Karpas-422 (cell line): ENCODE results near the gene PPP4R1. TPM values are rescaled to one million over a fixed set of nuclear protein-coding genes. Genes with fewer than 3 reads are reported as not detected.

Experiments
- DNase-seq: peaks from one replicate; pipeline ENCODE4 v3.0.0-alpha.2; 2015
- H2AFZ ChIP-seq: fragments of 200-600 bp; sonication (generic); 2 replicates; pipeline ENCODE4 v1.6.1; 2014; ENCODE audit warnings: antibody characterized with exemption, low read length, mixed read lengths
- H3K27ac ChIP-seq: fragments of 200-600 bp; sonication (generic); 2 replicates; pipeline ENCODE4 v1.5.1; 2014; ENCODE audit warnings: mild to moderate bottlenecking, low read length, moderate library complexity
- H3K27me3 ChIP-seq: fragments of 200-600 bp; sonication (generic); 2 replicates; pipeline ENCODE4 v1.6.1; 2014; ENCODE audit warnings: low read length, mixed read lengths
- H3K36me3 ChIP-seq: fragments of 200-600 bp; sonication (generic); 2 replicates; pipeline ENCODE4 v1.6.1; 2014; ENCODE audit warnings: low read length, mixed read lengths; ENCODE audit not compliant: insufficient read depth
- H3K4me1 ChIP-seq: fragments of 200-600 bp; sonication (generic); 2 replicates; pipeline ENCODE4 v1.6.1; 2014; ENCODE audit warnings: mild to moderate bottlenecking, low read length, mixed read lengths
- H3K4me2 ChIP-seq: fragments of 200-600 bp; sonication (generic); 2 replicates; pipeline ENCODE4 v1.6.1; 2014; ENCODE audit warnings: low read length, low read depth, mild to moderate bottlenecking; ENCODE audit not compliant: poor library complexity, severe bottlenecking
- H3K4me3 ChIP-seq: fragments of 200-600 bp; sonication (generic); 2 replicates; pipeline ENCODE4 v1.5.1; 2014; ENCODE audit warnings: mild to moderate bottlenecking, antibody characterized with exemption, low read length, mixed read lengths
- H3K79me2 ChIP-seq: fragments of 200-600 bp; sonication (generic); 2 replicates; pipeline ENCODE4 v1.6.1; 2014; ENCODE audit warnings: mild to moderate bottlenecking, low read length, mixed read lengths
- H3K9ac ChIP-seq: fragments of 200-600 bp; sonication (generic); 2 replicates; pipeline ENCODE4 v1.6.0; 2014; ENCODE audit warnings: low read length
- H3K9me2 ChIP-seq: fragments of 200-600 bp; sonication (generic), shearing (Covaris generic); replicated peaks from 2 replicates; pipeline ENCODE4 v1.6.0; 2014; ENCODE audit warnings: mild to moderate bottlenecking, low read length, moderate library complexity; ENCODE audit not compliant: insufficient read depth
- H3K9me3 ChIP-seq: fragments of 300-700, 200-600 bp; sonication (generic); 2 replicates; pipeline ENCODE4 v1.6.1; 2014; ENCODE audit warnings: low read length, mixed read lengths
- H4K20me1 ChIP-seq: fragments of 200-600 bp; sonication (generic); 2 replicates; pipeline ENCODE4 v1.6.1; 2014; ENCODE audit warnings: mild to moderate bottlenecking, antibody characterized with exemption, low read length, low read depth; ENCODE audit not compliant: insufficient read depth
- total RNA-seq: library from RNA; depleted of rRNA; stranded (reverse); fragments of >200 nt; shearing (Covaris generic); gene quantifications from 2 replicates; pipeline ENCODE4 v1.2.3, GENCODE V29; 2014; ENCODE audit warnings: low replicate concordance

The PPP4R1 gene
- total RNA-seq, 1 experiment from 2014 or later, result 28.7 TPM

DNA sequence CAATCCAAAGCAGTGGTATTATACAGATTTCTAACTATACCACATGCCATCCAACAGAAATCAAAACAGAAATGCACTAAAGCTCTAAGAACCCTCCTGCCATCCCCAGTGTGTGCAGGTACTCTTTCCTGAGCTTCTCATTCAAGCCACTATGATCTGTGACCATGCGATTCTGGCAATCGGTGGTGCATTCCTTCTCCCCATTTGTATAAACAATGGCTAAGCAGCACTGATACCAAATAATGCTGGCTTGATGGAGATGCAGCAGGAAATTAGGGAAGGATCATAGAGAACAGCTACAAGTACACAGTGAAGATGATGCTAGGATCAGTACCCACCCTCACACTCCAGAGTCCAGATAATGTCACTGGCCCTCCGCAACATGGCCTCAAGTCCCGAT is 51.8 kb downstream of the PPP4R1 start:
- Histone ChIP-seq H3K79me2 (peaks cover 12% of the 10 kb centered on the region), H3K4me1 (no peaks in the 10 kb centered on the region), H3K36me3 (peaks cover 36% of the 10 kb centered on the region; the same call in 1 of the 2 replicates), H2AFZ (no peak overlapping the region), H3K27me3 (no peaks in the 10 kb centered on the region), H3K4me2 (no peak overlapping the region), H3K9me2 (no peaks in the 10 kb centered on the region), H4K20me1 (no peaks in the 10 kb centered on the region), H3K9me3 (no peaks in the 10 kb centered on the region), H3K9ac (no peak overlapping the region), H3K4me3 (no peak overlapping the region), H3K27ac (no peak overlapping the region)
- no peak for DNase-seq

GRCh38 chr18:9561759-9562158 is 52.6 kb downstream of the PPP4R1 start:
- H3K4me3 ChIP-seq, result no peak overlapping the region

DNA sequence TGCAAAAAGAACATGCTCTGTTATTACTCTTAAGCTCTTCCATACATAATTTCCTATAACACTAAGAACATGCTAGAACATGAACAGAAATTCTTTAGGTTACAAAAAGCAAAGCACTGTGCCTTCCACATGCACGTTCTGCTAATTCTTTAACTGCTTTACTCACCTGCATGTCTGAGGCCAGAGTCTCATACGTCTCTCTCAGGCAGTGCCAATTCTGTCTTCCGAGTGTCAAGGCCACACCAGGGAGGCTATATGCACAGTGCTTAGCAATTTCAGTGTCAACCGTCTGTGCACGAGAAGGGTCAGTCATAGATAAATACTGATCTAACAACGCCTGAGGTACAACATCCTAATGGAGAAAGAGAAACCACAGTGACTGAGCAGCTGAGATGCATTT is 55.1 kb downstream of the PPP4R1 start:
- Histone ChIP-seq H3K27me3 (no peaks in the 10 kb centered on the region), H3K27ac (no peak overlapping the region), H3K9ac (no peak overlapping the region), H3K4me3 (no peak overlapping the region), H2AFZ (no peak overlapping the region), H3K4me1 (no peaks in the 10 kb centered on the region), H3K4me2 (no peak overlapping the region), H3K9me2 (no peaks in the 10 kb centered on the region), H3K9me3 (no peaks in the 10 kb centered on the region), H4K20me1 (no peaks in the 10 kb centered on the region), H3K79me2 (no peaks in the 10 kb centered on the region), H3K36me3 (peaks cover 51% of the 10 kb centered on the region; the same call in 1 of the 2 replicates)
- DNase-seq, result no peak

More at GRCh38 chr18:9561759-9562158, 52.6 kb downstream of the PPP4R1 start:
- no peak for DNase-seq
- Histone ChIP-seq H3K27ac (no peak overlapping the region), H3K4me1 (no peaks in the 10 kb centered on the region), H3K9me2 (no peaks in the 10 kb centered on the region), H3K9me3 (no peaks in the 10 kb centered on the region), H3K9ac (no peak overlapping the region), H3K4me2 (no peak overlapping the region), H3K36me3 (peaks cover 38% of the 10 kb centered on the region; the same call in 1 of the 2 replicates), H4K20me1 (no peaks in the 10 kb centered on the region), H3K79me2 (peaks cover 5% of the 10 kb centered on the region; the same call in 1 of the 2 replicates), H2AFZ (no peak overlapping the region), H3K27me3 (no peaks in the 10 kb centered on the region)

DNA sequence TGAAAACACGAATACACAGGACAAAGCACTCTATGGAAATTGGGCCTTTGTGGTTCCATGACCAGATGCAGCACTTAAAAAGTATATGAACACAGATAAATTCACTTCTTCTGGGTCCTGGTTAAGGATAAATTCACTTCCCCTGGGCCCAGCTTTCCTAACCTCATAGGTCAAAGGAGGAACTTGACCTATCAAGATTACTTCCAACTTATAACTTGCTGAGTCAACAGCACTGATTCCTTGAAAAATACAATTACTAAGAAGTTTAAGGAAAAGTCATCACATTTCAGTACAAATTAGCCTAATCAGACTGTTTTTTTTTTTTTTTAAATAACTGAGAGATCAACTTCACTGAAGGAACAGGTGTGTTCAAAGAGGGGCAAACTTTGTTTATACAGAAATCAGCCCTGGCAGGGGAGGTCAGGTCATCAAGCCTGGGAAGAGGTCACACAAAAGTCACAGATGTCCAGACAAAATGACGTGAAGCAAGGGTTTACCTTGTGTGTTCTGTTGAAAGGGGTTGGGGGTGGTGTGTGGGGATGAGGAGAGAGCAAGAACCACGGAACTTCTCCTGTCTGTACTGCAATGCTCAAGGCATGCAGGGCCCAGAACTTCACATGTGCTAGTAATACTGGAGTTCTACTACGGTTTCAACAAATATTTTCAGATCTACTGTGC is 55.8 kb downstream of the PPP4R1 start:
- H2AFZ ChIP-seq, result no peak overlapping the region
- H3K9me2 ChIP-seq, result no peaks in the 10 kb centered on the region
- H3K79me2 ChIP-seq, result no peaks in the 10 kb centered on the region
- H3K27me3 ChIP-seq, result no peaks in the 10 kb centered on the region
- H3K4me2 ChIP-seq, result no peak overlapping the region
- DNase-seq, result no peak
- H3K4me3 ChIP-seq, result no peak overlapping the region
- peaks cover 56% of the 10 kb centered on the region for H3K36me3 ChIP-seq
- no peaks in the 10 kb centered on the region for H4K20me1 ChIP-seq
- H3K4me1 ChIP-seq, result no peaks in the 10 kb centered on the region
- H3K9ac ChIP-seq, result no peak overlapping the region
- H3K27ac ChIP-seq, result no peak overlapping the region
- no peaks in the 10 kb centered on the region for H3K9me3 ChIP-seq

DNA sequence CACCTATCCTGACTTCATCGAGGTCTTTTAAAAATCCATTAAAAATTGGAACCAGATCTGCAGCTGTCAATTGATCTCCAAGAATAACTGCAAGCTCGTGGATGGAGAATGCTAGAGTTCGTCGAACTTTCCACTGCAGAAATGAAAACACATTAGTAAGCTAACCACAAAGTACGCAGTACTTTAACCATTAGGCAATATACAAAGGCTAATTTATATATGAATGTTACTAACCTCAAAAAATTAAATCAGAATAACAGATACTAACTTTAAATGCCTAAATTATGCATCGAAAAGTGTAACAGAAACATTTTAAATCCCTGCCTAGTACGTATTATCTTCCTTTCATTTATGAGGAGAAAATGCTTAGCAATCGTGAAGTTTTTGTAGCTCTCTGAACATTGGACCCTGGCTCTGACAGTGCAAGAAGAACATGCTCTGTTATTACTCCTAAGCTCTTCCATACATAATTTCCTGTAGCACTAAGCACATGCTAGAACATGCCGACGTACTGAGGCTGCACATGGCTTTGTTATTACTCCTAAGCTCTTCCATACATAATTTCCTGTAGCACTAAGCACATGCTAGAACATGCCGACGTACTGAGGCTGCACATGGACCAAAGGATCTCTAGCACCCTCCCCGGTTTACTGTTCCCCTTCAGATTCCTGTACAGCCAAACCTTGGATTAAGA is 57.0 kb downstream of the PPP4R1 start:
- H3K36me3 ChIP-seq, result peaks cover 59% of the 10 kb centered on the region
- no peak overlapping the region for H2AFZ ChIP-seq
- no peaks in the 10 kb centered on the region for H3K4me1 ChIP-seq
- no peak overlapping the region for H3K9ac ChIP-seq
- no peak overlapping the region for H3K4me2 ChIP-seq
- H3K27ac ChIP-seq, result no peak overlapping the region
- peaks cover 8% of the 10 kb centered on the region for H3K9me3 ChIP-seq
- no peaks in the 10 kb centered on the region for H3K27me3 ChIP-seq
- DNase-seq, result no peak
- H4K20me1 ChIP-seq, result no peaks in the 10 kb centered on the region
- H3K9me2 ChIP-seq, result no peaks in the 10 kb centered on the region
- H3K79me2 ChIP-seq, result 0 out of 2 replicates have a peak, but pooled peaks cover 5% of the 10 kb centered on the region
- H3K4me3 ChIP-seq, result no peak overlapping the region

- Histone ChIP-seq H3K36me3 (peaks cover 48% of the 10 kb centered on the region), H3K4me1 (no peaks in the 10 kb centered on the region), H3K4me2 (no peak overlapping the region), H4K20me1 (no peaks in the 10 kb centered on the region), H3K9me2 (no peaks in the 10 kb centered on the region), H3K9ac (no peak overlapping the region), H3K79me2 (0 out of 2 replicates have a peak, but pooled peaks cover 8% of the 10 kb centered on the region), H2AFZ (no peak overlapping the region), H3K9me3 (peaks cover 8% of the 10 kb centered on the region), H3K27me3 (no peaks in the 10 kb centered on the region), H3K27ac (no peak overlapping the region), H3K4me3 (no peak overlapping the region)
- no peak for DNase-seq
Observed at GRCh38 chr18:9552616-9553015, 61.7 kb downstream of the PPP4R1 start.

- no peaks in the 10 kb centered on the region for H3K4me1 ChIP-seq
- peaks cover 8% of the 10 kb centered on the region for H3K9me3 ChIP-seq
- H3K4me2 ChIP-seq, result no peak overlapping the region
- peaks cover 47% of the 10 kb centered on the region for H3K36me3 ChIP-seq
- no peak overlapping the region for H3K4me3 ChIP-seq
- H4K20me1 ChIP-seq, result no peaks in the 10 kb centered on the region
- H3K27me3 ChIP-seq, result no peaks in the 10 kb centered on the region
- no peak overlapping the region for H3K9ac ChIP-seq
- no peak overlapping the region for H2AFZ ChIP-seq
- H3K27ac ChIP-seq, result no peak overlapping the region
- no peak for DNase-seq
- H3K79me2 ChIP-seq, result 0 out of 2 replicates have a peak, but pooled peaks cover 8% of the 10 kb centered on the region
- no peaks in the 10 kb centered on the region for H3K9me2 ChIP-seq
Observed at GRCh38 chr18:9552191-9552590, 62.2 kb downstream of the PPP4R1 start.

GRCh38 chr18:9550429-9550828 is 63.9 kb downstream of the PPP4R1 start:
- Histone ChIP-seq H3K4me1 (no peaks in the 10 kb centered on the region), H3K27me3 (no peaks in the 10 kb centered on the region), H3K9ac (no peak overlapping the region), H3K36me3 (peaks cover 43% of the 10 kb centered on the region), H2AFZ (no peak overlapping the region), H3K27ac (no peak overlapping the region), H4K20me1 (no peaks in the 10 kb centered on the region), H3K4me3 (no peak overlapping the region), H3K4me2 (no peak overlapping the region), H3K79me2 (0 out of 2 replicates have a peak, but pooled peaks cover 8% of the 10 kb centered on the region), H3K9me2 (no peaks in the 10 kb centered on the region), H3K9me3 (peaks cover 8% of the 10 kb centered on the region)
- no peak for DNase-seq
